ENCODE data around the gene LIM2. TPM values are rescaled to one million over a fixed set of nuclear protein-coding genes. Genes with fewer than 3 reads are reported as not detected.
A peak's percentile ranks its signal among the peaks of the same experiment; 100 is the strongest.

LIM2 gene
- total RNA-seq, 1 experiment from 2014 or later = not detected

GRCh38 chr19:51339687-51340656 is 47.8 kb downstream of the LIM2 start:
- DNase-seq (ENCODE audit: low spot score) = peak; percentile 99

- DNase-seq (ENCODE audit: low spot score) = no peak
These were observed 48.5 kb downstream of the LIM2 start for GRCh38 chr19:51339313-51339686.

- peak; percentile 95 for DNase-seq (ENCODE audit: low spot score)
These were observed 49.0 kb downstream of the LIM2 start for GRCh38 chr19:51338563-51339312.

- no peak for DNase-seq (ENCODE audit: low spot score)
These were observed 49.8 kb downstream of the LIM2 start for GRCh38 chr19:51337861-51338562.

GRCh38 chr19:51337141-51337860 is 50.5 kb downstream of the LIM2 start:
- no peak for DNase-seq (ENCODE audit: low spot score)

- DNase-seq (ENCODE audit: low spot score) = peak; percentile 38
These were observed 53.8 kb downstream of the LIM2 start for GRCh38 chr19:51333836-51334460.

- no peak for DNase-seq (ENCODE audit: low spot score)
These were observed 56.1 kb downstream of the LIM2 start for GRCh38 chr19:51331716-51332115.

- DNase-seq (ENCODE audit: low spot score) = no peak
These were observed 56.6 kb downstream of the LIM2 start for GRCh38 chr19:51331193-51331592.

- no peak for DNase-seq (ENCODE audit: low spot score)
These were observed 57.4 kb downstream of the LIM2 start for GRCh38 chr19:51330366-51330765.

Other genes starting within 250 kb of the LIM2 start
- not detected in 2 replicates for gene SIGLEC7, start 245.7 kb downstream of the LIM2 start, total RNA-seq (2014; rRNA removed; shearing (Covaris generic))
- gene CD33, start 162.9 kb downstream of the LIM2 start, total RNA-seq (2014; rRNA removed; shearing (Covaris generic)) = not detected in 2 replicates
- gene SIGLECL1, start 136.9 kb downstream of the LIM2 start, total RNA-seq (2014; rRNA removed; shearing (Covaris generic)) = not detected in 2 replicates
- gene IGLON5, start 76.3 kb downstream of the LIM2 start, total RNA-seq (2014; rRNA removed; shearing (Covaris generic)) = not detected in 2 replicates
- 35.1 and 42.6 TPM in 2 replicates for gene VSIG10L, start 45.8 kb downstream of the LIM2 start, total RNA-seq (2014; rRNA removed; shearing (Covaris generic))
- gene ETFB, start 21.6 kb downstream of the LIM2 start, total RNA-seq (2014; rRNA removed; shearing (Covaris generic)) = 375 and 384 TPM in 2 replicates
- gene CLDND2, start 19.0 kb downstream of the LIM2 start, total RNA-seq (2014; rRNA removed; shearing (Covaris generic)) = 0.81 and 1.8 TPM in 2 replicates
- gene NKG7, start 15.3 kb downstream of the LIM2 start, total RNA-seq (2014; rRNA removed; shearing (Covaris generic)) = not detected in 2 replicates
- gene C19orf84, start 2.6 kb upstream of the LIM2 start, total RNA-seq (2014; rRNA removed; shearing (Covaris generic)) = not detected in 2 replicates
- not detected in 2 replicates for gene SIGLEC10, start 29.7 kb upstream of the LIM2 start, total RNA-seq (2014; rRNA removed; shearing (Covaris generic))
- gene SIGLEC8, start 70.5 kb upstream of the LIM2 start, total RNA-seq (2014; rRNA removed; shearing (Covaris generic)) = not detected in 2 replicates
- gene CEACAM18, start 90.6 kb upstream of the LIM2 start, total RNA-seq (2014; rRNA removed; shearing (Covaris generic)) = not detected in 2 replicates
- gene SIGLEC12, start 113.8 kb upstream of the LIM2 start, total RNA-seq (2014; rRNA removed; shearing (Covaris generic)) = not detected in 2 replicates
- gene SIGLEC6, start 143.7 kb upstream of the LIM2 start, total RNA-seq (2014; rRNA removed; shearing (Covaris generic)) = not detected in 2 replicates
- 1.1 and 1.8 TPM in 2 replicates for gene ZNF175, start 183.3 kb upstream of the LIM2 start, total RNA-seq (2014; rRNA removed; shearing (Covaris generic))
- gene SIGLEC5, start 242.4 kb upstream of the LIM2 start, total RNA-seq (2014; rRNA removed; shearing (Covaris generic)) = not detected in 2 replicates

All from HT-29 (cell line).